Activated naive CD4-positive, alpha-beta T cell treated with anti-CD3 and anti-CD28 coated beads, Interleukin-2, amount 50 U/mL, for 72 hours (primary cell): Measurements from ENCODE around the gene FAM204A. TPM values are rescaled to one million over a fixed set of nuclear protein-coding genes. Genes with fewer than 3 reads are reported as not detected.

ENCODE experiments used
- ATAC-seq, 2 donors: fragments of 150-1000 bp; cut with Tn5 transposase; 2 replicates each; pipeline ENCODE4 v1.10.0; 2021; ENCODE audit warnings: mild to moderate bottlenecking in 2 of 2, moderate library complexity in 2 of 2
- DNase-seq, 2 donors: peaks; one replicate each; pipeline ENCODE4 v3.0.0; 2021 to 2022; ENCODE audit warnings: low spot score in 2 of 2
- H3K27ac Mint-ChIP-seq, 2 donors: one replicate each; pipeline ENCODE4 v1.8.0; 2022; ENCODE audit warnings: mild to moderate bottlenecking in 2 of 2, mixed read lengths in 2 of 2
- H3K36me3 Mint-ChIP-seq, 2 donors: one replicate each; pipeline ENCODE4 v1.8.0; 2022; ENCODE audit warnings: mixed read lengths in 2 of 2
- H3K9me3 Mint-ChIP-seq, 2 donors: one replicate each; pipeline ENCODE4 v1.8.0; 2022; ENCODE audit warnings: mixed read lengths in 2 of 2
- total RNA-seq, 2 donors: library from RNA; stranded (reverse); gene quantifications; one replicate each; pipeline ENCODE4 v1.2.3, GENCODE V29; 2022

Gene FAM204A
- total RNA-seq, 2 donors from 2014 or later, result 43.8 to 56.9 TPM

DNA sequence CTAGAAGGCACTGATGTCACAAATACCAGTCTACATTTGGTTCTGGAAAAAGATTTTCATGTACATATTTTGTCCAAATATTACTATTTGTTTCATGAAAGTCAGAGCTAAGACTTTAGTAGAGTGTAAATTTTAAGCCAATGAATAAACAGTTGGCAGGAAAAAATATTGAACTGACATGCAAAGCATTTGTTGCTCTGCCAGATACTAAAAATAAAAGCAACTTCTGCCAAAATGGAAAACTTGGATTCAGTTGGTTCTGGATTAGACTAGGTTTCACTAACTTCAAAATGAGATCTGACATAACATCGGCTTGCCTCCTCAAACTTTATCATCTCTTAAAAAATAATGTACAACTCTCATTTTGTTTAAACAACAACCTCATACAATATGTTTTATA, 34.9 kb downstream of the FAM204A start:
- no peak for DNase-seq
- no peak for ATAC-seq
- H3K27ac Mint-ChIP-seq, result no peak overlapping the region
- peaks cover 0 to 7% of the 10 kb centered on the region in 2 donors for H3K36me3 Mint-ChIP-seq
- H3K9me3 Mint-ChIP-seq, result no peaks in the 10 kb centered on the region

DNA sequence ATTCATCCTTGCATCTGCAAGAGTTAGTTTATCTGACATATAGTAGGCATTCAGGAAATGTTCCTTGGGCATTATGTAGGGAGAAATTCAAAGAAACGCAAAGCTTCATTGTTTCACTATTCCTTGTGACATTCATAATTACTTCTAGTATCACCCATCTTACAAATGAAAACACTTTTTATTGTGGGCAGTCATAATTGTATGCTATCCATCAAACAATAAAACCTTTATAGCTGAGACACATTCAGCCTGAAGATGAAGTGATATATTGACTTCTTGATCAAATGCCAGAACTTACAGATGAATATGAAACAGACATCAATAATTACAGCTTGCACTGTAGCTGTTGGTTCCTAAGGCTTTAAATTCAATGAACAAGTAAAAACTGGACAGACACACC, 36.4 kb downstream of the FAM204A start:
- H3K27ac Mint-ChIP-seq, result peak overlapping the region; percentile 6 to 28
- H3K9me3 Mint-ChIP-seq, result no peaks in the 10 kb centered on the region
- peaks cover 0 to 7% of the 10 kb centered on the region in 2 donors for H3K36me3 Mint-ChIP-seq
- ATAC-seq, result no peak
- DNase-seq, result no peak

DNA sequence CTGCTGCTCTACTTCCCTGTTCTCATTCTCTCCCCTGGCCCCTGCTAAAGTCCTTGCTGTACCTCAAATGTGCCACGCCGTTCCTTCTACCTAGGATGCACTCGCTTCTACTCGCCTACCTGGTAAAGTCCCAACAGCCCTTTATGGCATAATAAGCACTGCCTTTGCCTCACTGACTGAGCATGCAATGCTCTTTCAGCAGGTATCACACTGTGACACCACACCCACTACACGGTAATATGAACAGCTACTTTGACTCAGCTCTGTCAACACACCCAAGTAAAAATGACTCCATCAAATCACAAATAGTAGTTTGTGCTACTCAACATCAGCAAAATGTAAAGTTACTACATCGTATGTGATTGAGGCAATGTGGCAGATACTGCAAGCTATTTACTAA, 37.6 kb downstream of the FAM204A start:
- DNase-seq, result no peak
- ATAC-seq, result no peak
- Mint-ChIP-seq H3K27ac (no peak overlapping the region), H3K36me3 (peaks cover 0 to 7% of the 10 kb centered on the region in 2 donors), H3K9me3 (peaks cover 0 to 5% of the 10 kb centered on the region in 2 donors)

DNA sequence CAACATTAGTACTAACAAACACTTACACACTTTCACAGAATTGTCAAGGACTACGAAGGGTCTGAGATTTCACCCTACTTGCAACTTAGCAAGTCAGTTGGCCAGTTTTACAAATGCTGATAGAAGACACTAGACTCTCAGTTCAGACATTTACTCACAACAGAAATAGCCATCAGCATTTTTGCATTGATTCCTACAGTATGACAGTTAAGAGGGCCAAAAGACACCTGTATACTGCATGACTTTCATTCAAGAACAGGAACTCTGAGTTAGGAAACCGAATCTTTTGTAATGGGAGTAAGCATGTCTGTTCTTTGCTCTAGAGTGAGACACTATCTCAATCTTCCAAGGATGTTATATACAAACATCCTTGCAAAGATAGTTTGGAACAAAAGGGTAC, 40.9 kb downstream of the FAM204A start:
- Mint-ChIP-seq H3K36me3 (peaks cover 10 to 15% of the 10 kb centered on the region in 2 donors), H3K27ac (no peak overlapping the region), H3K9me3 (peaks cover 0 to 5% of the 10 kb centered on the region in 2 donors)
- ATAC-seq, result no peak
- DNase-seq, result no peak

DNA sequence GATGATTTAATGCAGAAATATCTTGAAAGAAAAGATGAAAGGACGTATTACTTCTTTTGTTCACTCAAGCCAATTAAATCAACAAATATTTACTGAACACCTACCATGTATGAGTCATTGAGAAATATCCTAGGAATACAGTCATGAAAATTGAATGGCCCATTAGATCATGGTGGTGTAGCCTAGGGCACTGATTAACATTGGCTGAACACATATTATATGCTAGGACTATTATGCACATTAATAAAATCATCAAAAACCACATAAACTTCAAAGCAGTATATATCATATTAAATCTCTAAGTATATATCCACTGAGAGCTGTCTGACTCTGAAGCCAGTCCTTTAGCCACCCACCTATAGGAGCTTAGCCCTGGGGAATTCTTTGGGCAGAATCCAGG, 41.8 kb downstream of the FAM204A start:
- Mint-ChIP-seq H3K36me3 (peaks cover 10 to 15% of the 10 kb centered on the region in 2 donors), H3K9me3 (peaks cover 0 to 5% of the 10 kb centered on the region in 2 donors), H3K27ac (no peak overlapping the region)
- DNase-seq, result no peak
- ATAC-seq, result no peak

DNA sequence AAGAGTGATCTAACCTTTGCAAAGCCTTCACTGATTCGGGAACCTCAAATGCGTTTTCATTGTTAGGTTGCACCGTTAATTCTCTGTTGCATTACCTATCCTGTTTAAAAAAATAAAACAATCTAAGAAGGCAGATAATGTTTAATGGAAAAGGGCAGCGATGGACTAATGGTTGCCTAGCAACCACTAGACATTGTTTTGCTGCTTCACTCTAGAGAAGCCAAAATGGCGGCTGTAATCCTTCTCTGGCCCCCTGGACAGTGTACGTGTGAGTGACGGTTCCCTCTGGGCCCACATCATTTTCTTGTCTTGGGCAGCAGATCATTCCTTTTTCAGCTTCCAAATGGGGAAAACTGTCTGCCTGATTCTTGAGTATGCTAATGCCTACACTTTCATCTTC, 43.3 kb downstream of the FAM204A start:
- no peak for DNase-seq

DNA sequence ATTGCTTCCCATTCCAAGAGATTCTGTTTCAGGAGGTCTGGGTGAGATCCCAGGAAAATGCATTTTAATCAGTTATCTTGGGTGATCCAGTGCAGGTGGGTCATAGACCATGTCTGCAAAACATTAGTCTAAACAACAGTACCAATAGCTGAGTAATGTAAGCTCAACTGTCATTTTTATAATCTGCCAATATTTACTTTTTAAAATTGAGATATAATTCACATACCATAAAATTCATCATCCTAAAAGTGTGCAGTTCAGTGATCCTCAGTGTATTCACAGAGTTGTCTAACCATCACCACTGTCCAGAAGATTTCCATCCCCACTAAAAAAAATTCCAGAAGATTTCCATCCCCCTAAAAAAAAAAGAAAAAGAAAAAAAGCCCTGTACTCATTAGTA, 51.0 kb downstream of the FAM204A start:
- DNase-seq (no peak), ATAC-seq (no peak)
- H3K36me3 Mint-ChIP-seq, result no peaks in the 10 kb centered on the region
- H3K27ac Mint-ChIP-seq, result no peak overlapping the region
- no peaks in the 10 kb centered on the region for H3K9me3 Mint-ChIP-seq

More for the DNA sequence above, 43.3 kb downstream of the FAM204A start:
- H3K36me3 Mint-ChIP-seq, result peaks cover 8 to 10% of the 10 kb centered on the region in 2 donors
- no peak overlapping the region for H3K27ac Mint-ChIP-seq
- peaks cover 0 to 5% of the 10 kb centered on the region in 2 donors for H3K9me3 Mint-ChIP-seq
- ATAC-seq, result no peak

DNA sequence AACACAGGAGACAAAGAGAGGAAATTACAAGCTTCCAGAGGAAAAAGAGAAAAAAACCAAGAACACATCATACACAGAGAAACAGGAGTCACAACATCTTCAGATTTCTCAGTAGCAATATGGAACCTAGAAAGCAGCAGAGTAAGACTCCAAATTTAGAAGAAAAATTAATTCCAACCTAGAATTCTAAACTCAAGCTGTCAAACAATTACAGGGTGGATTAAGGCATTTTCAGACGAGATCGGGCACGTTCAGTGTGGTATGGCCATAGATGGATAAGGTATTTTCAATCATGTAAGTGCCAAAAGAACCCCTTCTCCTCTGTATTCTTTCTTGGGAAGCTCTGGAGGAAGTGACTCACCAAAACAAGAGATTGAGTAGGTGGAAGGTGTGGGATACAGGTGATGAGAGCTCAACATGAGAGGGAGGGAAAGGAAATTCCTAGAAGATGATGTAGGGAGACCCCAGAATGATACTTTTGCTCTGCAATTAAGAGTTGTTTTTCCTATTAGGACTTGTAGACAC, 51.6 kb downstream of the FAM204A start:
- DNase-seq, result no peak
- Mint-ChIP-seq H3K27ac (peak overlapping the region in 1 of 2 donors; percentile 13), H3K9me3 (no peaks in the 10 kb centered on the region), H3K36me3 (no peaks in the 10 kb centered on the region)
- no peak for ATAC-seq

DNA sequence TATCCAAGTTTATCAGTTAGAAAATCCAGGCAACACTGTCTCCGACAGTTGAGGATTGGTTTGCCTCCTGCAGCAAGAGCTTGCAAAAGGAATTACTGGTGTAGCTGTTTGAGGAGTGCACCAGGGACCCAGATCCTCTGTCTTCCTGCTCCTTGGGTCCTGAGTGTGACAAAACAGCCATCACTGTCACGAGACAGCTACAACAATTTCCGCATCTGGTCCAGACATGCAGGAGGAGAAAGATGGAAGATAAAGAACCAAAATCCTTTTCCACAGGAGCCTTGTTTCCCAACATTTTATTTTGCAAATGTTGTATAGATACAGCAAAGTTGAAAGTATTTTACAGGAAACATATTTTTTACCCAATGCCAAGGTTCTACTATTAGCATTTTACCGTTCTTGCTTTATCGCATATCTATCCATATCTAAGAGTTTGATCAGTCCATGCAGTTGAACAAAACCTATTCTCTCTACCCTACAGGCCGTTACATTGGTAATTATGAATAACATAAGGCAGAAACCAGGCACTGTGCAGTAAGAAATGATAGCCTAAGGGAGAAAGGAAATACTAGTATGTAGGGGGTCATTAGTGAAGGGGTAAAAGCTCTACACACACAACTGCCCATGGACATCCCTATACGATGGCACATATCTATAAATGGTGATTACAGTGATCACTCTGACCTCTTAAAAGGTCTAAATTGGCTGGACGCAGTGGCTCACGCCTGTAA, 54.9 kb downstream of the FAM204A start:
- Mint-ChIP-seq H3K27ac (no peak overlapping the region), H3K36me3 (no peaks in the 10 kb centered on the region), H3K9me3 (no peaks in the 10 kb centered on the region)
- ATAC-seq (no peak), DNase-seq (no peak)

DNA sequence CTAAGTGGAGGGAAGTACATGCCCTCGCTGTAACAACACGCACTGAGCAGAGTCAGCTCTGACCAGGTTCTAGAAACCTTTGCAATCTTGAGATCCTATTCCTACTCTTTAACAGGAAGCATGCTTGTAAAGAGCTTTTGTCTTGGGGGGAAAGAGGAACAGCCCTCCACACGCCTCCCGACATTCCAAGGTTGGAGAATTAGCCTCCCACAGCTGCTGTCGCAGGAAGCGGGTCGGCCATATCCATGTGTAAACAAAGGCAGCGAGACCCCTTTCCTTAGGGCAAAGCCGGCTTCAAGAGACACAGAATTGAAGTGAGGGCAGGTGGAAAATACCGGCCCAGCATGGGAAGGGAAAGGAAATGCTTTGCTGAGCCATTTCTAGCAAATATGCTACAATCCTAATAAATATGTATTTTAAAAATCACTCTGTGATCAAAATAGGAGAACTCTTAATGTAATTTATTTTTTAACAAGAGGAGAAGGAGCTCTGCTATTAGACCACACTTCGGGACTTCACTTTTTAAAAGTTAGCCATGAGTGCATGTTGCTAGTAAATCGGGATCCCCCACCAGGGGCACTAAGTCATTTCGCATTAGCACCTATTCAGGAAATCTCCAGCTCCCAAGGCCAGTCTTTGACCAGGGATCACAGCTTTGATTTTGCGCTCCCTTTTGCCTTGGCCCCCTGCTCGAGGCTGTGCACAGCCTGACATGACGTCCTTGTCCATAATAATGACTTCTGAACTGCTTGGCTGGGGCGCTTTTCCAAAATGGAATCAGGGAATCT, 55.9 kb downstream of the FAM204A start:
- no peak for DNase-seq

DNA sequence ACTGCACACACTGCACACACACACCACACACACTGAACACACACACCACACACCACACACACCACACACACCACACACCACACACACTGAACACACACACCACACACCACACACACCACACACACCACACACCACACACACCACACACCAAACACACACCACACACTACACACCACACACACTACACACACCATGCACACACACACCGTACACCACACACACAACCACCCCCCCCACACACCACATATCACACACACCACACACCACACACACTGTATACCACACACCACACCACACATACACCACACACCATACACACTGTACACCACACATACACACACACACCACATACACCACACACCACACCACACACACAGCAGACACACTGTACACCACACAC, 59.5 kb downstream of the FAM204A start:
- Mint-ChIP-seq H3K9me3 (peaks cover 0 to 5% of the 10 kb centered on the region in 2 donors), H3K36me3 (peaks cover 0 to 8% of the 10 kb centered on the region in 2 donors), H3K27ac (no peak overlapping the region)
- DNase-seq (no peak), ATAC-seq (peak in 1 of 2 donors; percentile 34)

More for the DNA sequence above, 55.9 kb downstream of the FAM204A start:
- Mint-ChIP-seq H3K27ac (no peak overlapping the region), H3K36me3 (no peaks in the 10 kb centered on the region), H3K9me3 (no peaks in the 10 kb centered on the region)
- no peak for ATAC-seq

DNA sequence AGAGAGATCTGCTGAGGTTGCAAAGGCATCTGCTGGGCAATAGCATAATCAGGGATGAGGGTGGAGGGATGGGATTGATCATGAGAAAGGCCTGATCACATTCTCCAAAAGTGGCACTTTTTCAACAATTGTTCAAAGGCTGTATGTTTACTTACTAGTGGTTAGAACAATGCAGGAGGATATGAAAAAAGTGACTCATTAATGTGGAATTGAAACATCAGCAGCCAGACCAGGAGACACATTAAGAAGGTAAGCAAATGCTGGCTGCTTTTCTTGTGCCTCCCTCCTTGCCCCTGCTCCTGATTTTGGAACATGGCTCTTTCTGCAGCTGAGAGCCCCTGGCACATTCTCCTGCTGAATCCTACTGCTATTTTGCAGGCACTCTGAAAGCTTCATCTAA, 63.5 kb downstream of the FAM204A start:
- no peak overlapping the region for H3K27ac Mint-ChIP-seq
- no peak for ATAC-seq
- DNase-seq, result no peak
- peaks cover 5 to 9% of the 10 kb centered on the region in 2 donors for H3K9me3 Mint-ChIP-seq
- peaks cover 5 to 8% of the 10 kb centered on the region in 2 donors for H3K36me3 Mint-ChIP-seq

DNA sequence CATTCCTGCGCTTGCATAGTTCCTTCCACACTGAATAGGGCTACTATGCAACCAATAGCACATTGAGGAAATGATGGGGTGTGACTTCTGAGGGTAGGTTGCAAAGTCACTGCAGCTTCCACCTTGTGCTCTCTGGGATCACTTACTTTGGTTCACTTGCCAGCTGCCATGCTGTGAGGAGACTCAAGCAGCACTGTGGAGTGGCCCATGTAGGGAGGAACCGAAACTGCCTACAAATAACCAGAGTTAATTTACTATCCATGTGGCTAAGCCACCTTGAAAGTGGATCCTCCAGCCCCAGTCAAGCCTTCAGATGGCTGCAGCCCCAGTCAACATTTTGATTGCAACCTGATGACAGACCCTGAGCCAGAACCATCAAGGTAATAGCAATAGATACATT, 64.3 kb downstream of the FAM204A start:
- Mint-ChIP-seq H3K36me3 (peaks cover 5 to 8% of the 10 kb centered on the region in 2 donors), H3K27ac (no peak overlapping the region), H3K9me3 (peaks cover 5 to 9% of the 10 kb centered on the region in 2 donors)
- DNase-seq, result no peak
- ATAC-seq, result no peak

DNA sequence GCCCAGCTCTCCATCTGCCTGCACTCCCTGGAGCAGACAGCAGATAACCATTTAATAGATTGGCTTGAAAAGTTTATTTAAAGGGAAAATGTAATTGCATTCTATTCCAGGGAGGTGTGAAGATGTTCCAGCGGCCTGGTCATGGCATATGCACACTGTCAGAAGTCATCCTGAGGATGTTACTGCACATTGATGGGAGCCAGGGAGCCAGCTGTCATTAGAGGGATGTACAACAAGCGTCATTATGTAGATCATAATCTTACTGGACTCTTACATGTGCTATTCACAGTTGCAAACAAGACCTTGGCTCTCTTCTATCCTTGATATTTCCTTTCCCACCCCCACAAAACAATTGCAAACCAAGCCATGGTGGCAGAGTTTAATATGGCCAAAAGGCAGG, 65.4 kb downstream of the FAM204A start:
- Mint-ChIP-seq H3K36me3 (peaks cover 5 to 8% of the 10 kb centered on the region in 2 donors), H3K27ac (no peak overlapping the region), H3K9me3 (peaks cover 5 to 9% of the 10 kb centered on the region in 2 donors)
- no peak for ATAC-seq
- no peak for DNase-seq

DNA sequence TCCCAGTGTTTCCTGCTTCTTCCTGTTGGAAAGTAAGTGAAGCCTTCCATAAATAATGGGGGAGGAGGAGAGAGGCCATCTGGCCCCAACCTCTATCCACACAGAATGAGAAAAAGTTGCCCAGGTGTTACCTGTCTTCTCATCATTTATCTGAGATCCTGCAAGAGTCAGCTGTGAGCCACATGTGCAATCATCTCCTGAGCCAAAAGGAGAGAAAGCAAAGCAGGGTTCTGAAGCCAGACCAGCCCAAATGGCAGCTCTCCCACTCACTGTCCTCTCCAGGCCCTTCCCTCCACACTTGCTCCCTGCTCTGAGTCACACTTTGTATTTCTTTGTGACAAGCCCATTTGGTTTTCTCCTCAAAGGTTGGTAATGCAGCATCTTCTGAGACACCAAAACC, 65.9 kb downstream of the FAM204A start:
- Mint-ChIP-seq H3K36me3 (peaks cover 5 to 8% of the 10 kb centered on the region in 2 donors), H3K9me3 (peaks cover 5 to 9% of the 10 kb centered on the region in 2 donors), H3K27ac (no peak overlapping the region)
- no peak for ATAC-seq
- DNase-seq, result no peak

DNA sequence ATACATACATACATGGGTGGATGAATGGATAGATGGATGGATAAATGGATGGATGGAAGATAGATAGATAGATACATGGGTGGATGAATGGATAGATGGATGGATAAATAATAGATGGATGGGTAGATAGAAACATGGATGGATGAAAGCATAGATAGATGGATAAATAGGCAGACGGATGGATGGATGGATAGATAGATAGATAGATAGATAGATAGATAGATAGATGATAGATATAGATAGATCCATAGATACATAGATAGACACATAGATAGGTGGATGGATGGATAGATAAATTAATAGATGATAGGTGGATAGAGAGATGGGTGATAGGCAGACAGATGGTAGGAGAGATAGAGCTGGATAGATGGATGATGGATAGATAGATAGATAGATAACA, 68.5 kb downstream of the FAM204A start:
- ATAC-seq (no peak), DNase-seq (no peak)
- Mint-ChIP-seq H3K36me3 (peaks cover 5 to 7% of the 10 kb centered on the region in 2 donors), H3K9me3 (peaks cover 4 to 5% of the 10 kb centered on the region in 2 donors), H3K27ac (no peak overlapping the region)

DNA sequence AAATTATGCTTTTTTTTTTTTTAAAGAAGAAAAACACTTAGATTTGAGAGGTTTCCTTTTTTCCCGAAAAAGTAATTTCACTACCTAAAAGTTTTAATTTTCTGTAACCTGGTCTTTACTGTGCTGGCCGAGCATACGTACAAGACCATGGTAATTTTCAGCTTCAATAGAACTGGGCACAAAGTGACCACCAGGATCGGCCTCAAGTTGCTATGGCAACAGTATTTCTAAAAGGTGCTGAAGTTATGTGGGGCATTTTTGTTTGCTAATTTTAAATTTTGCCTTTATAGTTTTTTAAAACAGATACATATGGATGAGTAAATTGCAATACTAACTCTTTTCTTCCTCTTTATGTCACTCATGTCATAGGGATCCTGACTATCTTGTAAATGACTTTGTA, 69.4 kb downstream of the FAM204A start:
- ATAC-seq, result no peak

More for the DNA sequence above, 69.4 kb downstream of the FAM204A start:
- Mint-ChIP-seq H3K36me3 (peaks cover 0 to 5% of the 10 kb centered on the region in 2 donors), H3K27ac (no peak overlapping the region), H3K9me3 (peaks cover 4 to 5% of the 10 kb centered on the region in 2 donors)
- no peak for DNase-seq
